Panc1 (cell line): ENCODE measurements around the gene CHTOP. TPM values are rescaled to one million over a fixed set of nuclear protein-coding genes. Genes with fewer than 3 reads are reported as not detected.

Experiments
- ATAC-seq: fragments of 200-7000 bp; cut with Tn5 transposase; 2 replicates; pipeline ENCODE4 v1.9.1; 2020; ENCODE audit warnings: mild to moderate bottlenecking, moderate library complexity
- BruUV-seq: library from RNA; stranded (reverse); fragments of 400-500 nt; replicated peaks from 2 replicates; lab custom pipeline; 2021; lab: Mats Ljungman, UMichigan
- CTCF ChIA-PET: fragments of 300-600 bp; sonication (Branson Sonifier 250); formaldehyde crosslinking; loops from one replicate; lab custom pipeline; 2022; ENCODE audit warnings: antibody characterized with exemption; lab: Charles Lee
- POLR2A ChIA-PET: fragments of 300-600 bp; sonication (Branson Sonifier 250); formaldehyde crosslinking; loops from one replicate; lab custom pipeline; 2022; ENCODE audit warnings: antibody characterized with exemption; lab: Charles Lee
- DNase-seq: peaks from one replicate; pipeline ENCODE4 v3.0.0-alpha.2; 2010; ENCODE audit warnings: low read depth, low spot score
- H3K27ac ChIP-seq: 2 replicates; pipeline ENCODE4 v1.5.1; 2011; ENCODE audit warnings: mild to moderate bottlenecking, low read length, inconsistent platforms
- H3K27me3 ChIP-seq: fragments of 200-500 bp; sonication (Bioruptor generic); 2 replicates; pipeline ENCODE4 v1.6.0; 2014; ENCODE audit warnings: low read length, inconsistent platforms; ENCODE audit not compliant: control insufficient read depth, insufficient read depth
- H3K36me3 ChIP-seq: fragments of 200-500 bp; sonication (Bioruptor generic); 2 replicates; pipeline ENCODE4 v1.5.1; 2014; ENCODE audit warnings: inconsistent platforms, mild to moderate bottlenecking, low read length, moderate library complexity; ENCODE audit not compliant: control insufficient read depth, insufficient read depth
- H3K4me1 ChIP-seq: 2 replicates; pipeline ENCODE4 v1.5.1; 2011; ENCODE audit warnings: inconsistent platforms, mild to moderate bottlenecking, low read length, moderate library complexity; ENCODE audit not compliant: control insufficient read depth, insufficient read depth
- H3K4me3 ChIP-seq, 2 experiments: 2 replicates each; pipeline ENCODE4 v1.5.1; 2011 to 2012; ENCODE audit warnings: low read depth in 2 of 2, low read length in 2 of 2, mild to moderate bottlenecking in 2 of 2, inconsistent platforms in 1 of 2, moderate library complexity in 1 of 2
- H3K9me3 ChIP-seq: fragments of 200-500 bp; sonication (Bioruptor generic); 2 replicates; pipeline ENCODE4 v1.5.1; 2014; ENCODE audit warnings: low read depth, mild to moderate bottlenecking, inconsistent platforms, low read length, moderate library complexity; ENCODE audit not compliant: control insufficient read depth, insufficient read depth
- CTCF ChIP-seq: fragments of 450-650 bp; IDR thresholded peaks from 2 replicates; pipeline ENCODE4 v1.5.1; 2017; ENCODE audit warnings: mild to moderate bottlenecking
- POLR2AphosphoS5 ChIP-seq: IDR thresholded peaks from 2 replicates; pipeline ENCODE4 v1.6.1; 2012; ENCODE audit warnings: mild to moderate bottlenecking, low read depth, low read length, moderate library complexity
- REST ChIP-seq, 2 experiments: IDR thresholded peaks; 2 replicates each; pipeline ENCODE4 v1.6.1; 2011 to 2012; ENCODE audit warnings: low read depth in 2 of 2, control low read depth in 1 of 2, low read length in 1 of 2, mild to moderate bottlenecking in 1 of 2, moderate library complexity in 1 of 2; ENCODE audit not compliant: insufficient read depth in 1 of 2
- SIN3A ChIP-seq: IDR thresholded peaks from 2 replicates; pipeline ENCODE4 v1.6.1; 2012; ENCODE audit warnings: low read depth, mild to moderate bottlenecking, low read length, moderate library complexity, borderline replicate concordance; ENCODE audit not compliant: insufficient read depth
- TCF7L2 ChIP-seq: IDR thresholded peaks from 2 replicates; pipeline ENCODE4 v1.6.1; 2011; ENCODE audit warnings: mild to moderate bottlenecking, low read depth, low read length, inconsistent platforms
- in situ Hi-C: cut with HindIII; loops from 2 replicates; pipeline ENCODE4 v1.10.0; 2016; ENCODE audit warnings: low sequenced_read_pairs, low pct_unique_long_range_greater_than_20kb
- intact Hi-C: fragments of 100-400 bp; cut with micrococcal nuclease; formaldehyde crosslinking; loops from one replicate; pipeline ENCODE4 v1.10.0; 2022; ENCODE audit not compliant: unreplicated experiment
- total RNA-seq: library from RNA; stranded (reverse); gene quantifications from one replicate; pipeline ENCODE4 v1.2.1, GENCODE V29; 2021; ENCODE audit not compliant: unreplicated experiment

The CHTOP gene
- total RNA-seq, 1 experiment from 2014 or later = 87.0 TPM

GRCh38 chr1:153626477-153626903 lies 7.4 kb upstream of the CHTOP start:
- CTCF ChIA-PET = interaction anchor here (0.6 to 1.5 kb wide), 4 partner anchors 9 to 116 kb away, joined by 3 to 12 read pairs (median 6); no protein-coding TSS in a partner anchor
- Histone ChIP-seq H3K4me1 (peaks cover 33% of the 10 kb centered on the region), H3K27me3 (no peaks in the 10 kb centered on the region), H3K27ac (peak overlapping the region; percentile 92), H3K4me3 (peak overlapping the region; percentile 53 to 79), H3K36me3 (no peaks in the 10 kb centered on the region), H3K9me3 (no peaks in the 10 kb centered on the region)
- ATAC-seq (no peak), DNase-seq (no peak)
- no TSS peak for BruUV-seq
- TF ChIP-seq SIN3A = no peak
- intact Hi-C loops = no loop called here
- POLR2A ChIA-PET = no interaction called here
- in situ Hi-C loops = no loop called here

GRCh38 chr1:153626904-153627714 lies 6.8 kb upstream of the CHTOP start, which contains the start of gene S100A13:
Gene S100A13 (minus strand): TSS chr1:153627505. CDS start chr1:153626472, 1,033 bp downstream.
- in situ Hi-C loops (no loop called here), intact Hi-C loops (no loop called here)
- no TSS peak for BruUV-seq
- H3K27ac ChIP-seq = peak within 1 kb of the TSS; percentile 92
- ChIA-PET CTCF (interaction anchor here (0.5 to 1.5 kb wide), 7 partner anchors 9 to 149 kb away, joined by 3 to 12 read pairs (median 4); no protein-coding TSS in a partner anchor), POLR2A (interaction anchor here (0.6 to 1.3 kb wide), 8 partner anchors 8 to 632 kb away, joined by 3 to 8 read pairs (median 3); partner anchors contain the start of gene S100A16)
- DNase-seq = no peak
- TF ChIP-seq SIN3A = no peak
- peak; percentile 84; the same call in 1 of the 2 replicates for TF ChIP-seq CTCF
- peak; percentile 66 for TF ChIP-seq POLR2AphosphoS5
- H3K9me3 ChIP-seq = no peaks in the 10 kb centered on the region
- no peaks in the 10 kb centered on the region for H3K27me3 ChIP-seq
- peak; percentile 84 for ATAC-seq
- peak within 1 kb of the TSS; percentile 53 to 79 for H3K4me3 ChIP-seq
- H3K36me3 ChIP-seq = no peaks in the 10 kb centered on the region
- H3K4me1 ChIP-seq = peaks cover 34% of the 10 kb centered on the region

- TF ChIP-seq TCF7L2 (no peak), CTCF (no peak; the same call in 1 of the 2 replicates), SIN3A (no peak), REST (IDR thresholded peaks at IDR 0.05; ENCODE audit: insufficient read depth in 1 of 2, low read depth in 2 of 2, low read length in 1 of 2) (no peak), POLR2AphosphoS5 (no peak)
- Histone ChIP-seq H3K4me3 (peak within 1 kb of the TSS; percentile 53 to 79), H3K4me1 (peaks cover 34% of the 10 kb centered on the region), H3K9me3 (no peaks in the 10 kb centered on the region), H3K27me3 (no peaks in the 10 kb centered on the region), H3K36me3 (no peaks in the 10 kb centered on the region), H3K27ac (peak within 1 kb of the TSS; percentile 92)
- in situ Hi-C loops (no loop called here), intact Hi-C loops (no loop called here)
- ATAC-seq (peak; percentile 61), DNase-seq (no peak)
- POLR2A ChIA-PET = interaction anchor here (0.6 to 1.3 kb wide), 7 partner anchors 9 to 631 kb away, joined by 3 to 6 read pairs (median 3); partner anchors contain the start of gene S100A16
- CTCF ChIA-PET = interaction anchor here (0.5 to 1.5 kb wide), 9 partner anchors 10 to 150 kb away, joined by 3 to 12 read pairs (median 4); no protein-coding TSS in a partner anchor
- no TSS peak for BruUV-seq
These were observed 5.9 kb upstream of the CHTOP start, which contains the start of gene S100A1 for GRCh38 chr1:153627715-153628626. Gene S100A1 (plus strand): TSS chr1:153628434. CDS start chr1:153630522, 2,088 bp downstream.
